ENCODE data around the gene ZSWIM5.
"Not testable (repeated sequence)": the region's sequence is repeated elsewhere in the genome, so short reads cannot be mapped to it uniquely, and the experiment has no call there.

The ZSWIM5 gene

GRCh38 chr1:45205910-45206721 is at the start of gene ZSWIM5:
Gene ZSWIM5 (minus strand): TSS chr1:45206605. CDS start chr1:45206350, 255 bp downstream.
- no peak for DNase-seq (ENCODE audit: low read depth)

DNA sequence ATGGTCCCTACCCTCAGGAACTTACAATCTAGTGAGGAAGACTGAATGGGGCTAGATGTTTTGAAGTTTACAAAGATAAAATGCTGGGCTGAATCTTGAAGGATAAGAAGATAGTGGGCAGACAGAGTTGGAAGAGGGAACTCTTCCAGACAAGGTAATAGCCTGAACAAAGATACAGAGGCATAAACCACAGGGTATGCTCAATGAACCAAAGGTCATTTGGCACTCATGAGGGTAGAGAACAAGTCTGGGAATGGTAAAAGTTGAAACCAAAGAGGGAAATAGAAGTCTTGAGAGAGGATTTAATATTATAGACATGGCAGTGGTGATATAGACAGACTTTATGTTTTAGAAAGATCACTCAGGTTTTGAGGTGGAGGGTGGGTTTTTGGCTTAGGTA is 48.1 kb upstream of the ZSWIM5 start:
- no peak for DNase-seq (ENCODE audit: low read depth)

GRCh38 chr1:45250544-45250943 is 44.1 kb upstream of the ZSWIM5 start:
- no peak for DNase-seq (ENCODE audit: low read depth)

DNA sequence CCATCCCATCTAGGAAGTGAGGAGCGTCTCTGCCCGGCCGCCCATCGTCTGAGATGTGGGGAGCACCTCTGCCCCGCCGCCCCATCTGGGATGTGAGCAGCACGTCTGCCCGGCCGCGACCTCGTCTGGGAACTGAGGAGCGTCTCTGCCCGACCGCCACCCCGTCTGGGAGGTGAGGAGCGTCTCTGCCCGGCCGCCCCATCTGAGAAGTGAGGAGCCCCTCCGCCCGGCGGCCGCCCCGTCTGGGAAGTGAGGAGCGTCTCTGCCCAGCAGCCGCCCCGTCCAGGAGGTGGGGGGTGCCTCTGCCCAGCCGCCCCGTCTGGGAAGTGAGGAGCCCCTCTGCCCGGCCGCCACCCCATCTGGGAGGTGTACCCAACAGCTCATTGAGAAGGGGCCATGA is 41.6 kb upstream of the ZSWIM5 start:
- not testable (repeated sequence) for DNase-seq (ENCODE audit: low read depth)

DNA sequence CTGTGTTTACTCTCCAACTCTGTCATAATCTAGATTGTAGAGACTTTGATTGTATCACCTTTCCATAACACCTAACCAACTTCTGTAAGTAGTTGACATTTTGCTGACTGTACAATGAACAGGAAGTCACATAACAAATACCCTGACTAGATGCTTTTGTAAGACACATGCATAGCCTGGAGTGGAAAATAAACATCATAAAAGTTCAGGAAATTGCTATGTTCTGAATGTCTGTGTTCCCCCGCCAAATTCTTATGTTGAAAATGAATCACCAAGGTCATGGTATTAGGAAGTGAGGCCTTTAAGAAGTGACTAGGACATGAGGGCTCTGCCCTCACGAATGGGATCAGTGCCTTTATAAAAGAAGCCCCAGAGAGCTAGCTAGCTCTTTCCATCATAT is 40.4 kb upstream of the ZSWIM5 start:
- no peak for DNase-seq (ENCODE audit: low read depth)

- not testable (repeated sequence) for DNase-seq (ENCODE audit: low read depth)
Measured at GRCh38 chr1:45246359-45246758, 40.0 kb upstream of the ZSWIM5 start.

DNA sequence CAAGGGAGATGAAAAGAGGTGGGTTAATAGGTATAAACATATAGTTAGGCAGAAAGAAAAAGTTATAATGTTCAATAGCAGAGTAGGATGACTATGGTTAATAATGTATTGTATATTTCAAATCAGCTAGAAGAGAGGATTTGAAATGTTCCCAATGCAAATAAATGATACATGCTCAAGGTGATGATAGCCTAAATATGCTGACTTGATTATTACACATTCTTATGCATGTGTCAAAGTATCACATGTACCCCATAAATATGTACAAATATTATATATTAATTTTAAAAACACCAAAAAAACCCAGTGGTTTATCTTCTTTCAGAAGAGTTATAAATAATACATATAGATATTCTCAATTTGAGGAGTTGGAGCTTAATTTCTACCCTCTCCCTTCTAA is 38.3 kb upstream of the ZSWIM5 start:
- no peak for DNase-seq (ENCODE audit: low read depth)

GRCh38 chr1:45243476-45244343 is 37.3 kb upstream of the ZSWIM5 start:
- no peak for DNase-seq (ENCODE audit: low read depth)

GRCh38 chr1:45238846-45239245 is 32.4 kb upstream of the ZSWIM5 start:
- no peak for DNase-seq (ENCODE audit: low read depth)

DNA sequence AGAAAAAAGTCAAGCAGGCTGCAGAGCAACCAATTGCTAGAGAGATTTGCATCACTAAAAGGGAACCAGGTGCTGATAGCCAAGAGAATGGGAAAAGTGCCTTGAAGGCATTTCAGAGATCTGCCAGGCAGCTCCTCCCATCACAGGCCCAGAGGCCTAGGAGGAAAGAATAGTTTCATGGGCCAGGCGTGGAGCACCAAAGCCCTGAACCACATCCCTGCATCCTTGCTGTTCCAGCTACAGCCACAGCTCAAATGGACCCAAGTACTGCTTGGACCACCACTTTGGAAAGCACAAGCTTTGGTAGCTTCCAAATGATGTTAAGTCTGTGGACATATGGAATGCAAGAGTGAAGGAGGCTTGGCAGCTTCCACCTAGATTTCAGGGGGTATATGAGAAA is 29.7 kb upstream of the ZSWIM5 start:
- no peak for DNase-seq (ENCODE audit: low read depth)

DNA sequence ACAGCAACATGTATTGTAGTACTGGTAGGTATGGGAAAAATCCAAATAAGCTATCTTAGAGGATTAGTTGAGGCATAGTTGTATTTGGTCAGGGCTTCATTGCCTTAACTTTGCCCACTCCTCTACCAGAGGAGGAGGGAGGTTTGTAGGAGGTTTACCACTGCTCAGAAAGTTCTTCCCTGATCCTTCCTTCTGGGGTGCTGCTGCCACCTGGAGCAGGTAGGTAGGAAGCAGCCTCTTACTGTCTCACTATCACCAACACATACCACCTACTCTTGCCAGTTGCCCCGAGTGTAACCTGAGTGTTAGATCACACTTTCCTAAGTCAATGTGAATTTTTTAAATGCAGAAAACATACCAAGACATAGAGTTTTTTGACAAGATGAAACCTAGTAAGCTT is 24.1 kb upstream of the ZSWIM5 start:
- DNase-seq (ENCODE audit: low read depth): no peak

GRCh38 chr1:45225598-45225997 is 19.2 kb upstream of the ZSWIM5 start:
- DNase-seq (ENCODE audit: low read depth): no peak

- DNase-seq (ENCODE audit: low read depth): not testable (repeated sequence)
Measured at GRCh38 chr1:45223710-45224109, 17.3 kb upstream of the ZSWIM5 start.

DNA sequence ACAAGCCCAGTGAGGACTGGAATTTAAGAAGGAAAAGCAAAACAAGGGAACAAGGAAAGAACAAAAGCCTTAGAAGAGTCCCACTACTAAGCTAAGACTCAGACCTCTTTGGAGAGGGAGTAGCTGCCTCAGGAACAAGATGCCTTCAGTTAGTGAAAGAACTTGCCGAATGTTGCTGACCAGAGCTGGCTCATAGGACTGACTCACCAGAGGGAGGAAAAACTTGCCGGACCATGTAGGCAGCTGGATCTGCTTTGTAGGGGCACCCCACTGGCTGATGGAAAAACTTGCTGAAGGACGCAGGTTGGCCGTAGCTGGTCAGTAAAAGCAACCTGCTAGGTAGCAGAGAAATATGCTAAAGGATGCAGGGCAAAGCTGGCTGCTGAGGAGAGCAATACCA is 15.3 kb upstream of the ZSWIM5 start:
- no peak for DNase-seq (ENCODE audit: low read depth)

DNA sequence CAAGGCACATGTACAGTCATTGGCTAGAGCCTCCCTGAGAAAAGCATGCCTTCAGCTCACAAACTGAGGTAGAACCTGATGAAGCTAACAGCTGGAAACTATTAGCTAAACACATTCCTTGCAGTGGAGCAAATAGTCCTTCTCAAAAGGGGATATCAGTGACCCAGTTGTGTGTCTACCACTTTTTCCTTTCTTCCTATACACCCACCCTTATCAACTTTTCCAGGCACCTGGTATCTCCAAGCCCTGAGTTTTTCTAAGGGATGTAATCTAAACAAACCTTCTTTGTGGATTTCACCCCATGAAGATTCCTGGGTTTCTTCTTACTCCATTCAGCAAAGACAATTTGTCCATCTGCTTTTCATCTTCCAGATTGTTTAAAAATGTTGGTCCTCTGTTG is 10.5 kb upstream of the ZSWIM5 start:
- DNase-seq (ENCODE audit: low read depth): no peak

DNA sequence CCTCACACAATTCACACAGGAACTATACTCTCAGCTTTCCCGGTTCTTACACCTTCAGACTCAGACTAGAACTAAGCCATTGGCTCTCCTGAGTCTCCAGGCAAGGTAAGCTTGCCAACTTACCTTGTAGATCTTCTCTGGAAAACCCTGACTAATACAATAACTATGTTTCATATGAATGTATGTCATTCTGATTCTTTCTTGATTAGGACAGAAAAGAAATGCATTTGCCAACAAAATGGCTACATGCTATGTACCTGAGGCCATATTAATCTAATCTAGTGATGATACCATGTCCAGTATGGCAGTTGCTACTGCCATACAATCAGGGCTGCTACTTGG is 9.8 kb upstream of the ZSWIM5 start:
- no peak for DNase-seq (ENCODE audit: low read depth)

GRCh38 chr1:45215485-45216199 is 9.2 kb upstream of the ZSWIM5 start:
- no peak for DNase-seq (ENCODE audit: low read depth)

DNA sequence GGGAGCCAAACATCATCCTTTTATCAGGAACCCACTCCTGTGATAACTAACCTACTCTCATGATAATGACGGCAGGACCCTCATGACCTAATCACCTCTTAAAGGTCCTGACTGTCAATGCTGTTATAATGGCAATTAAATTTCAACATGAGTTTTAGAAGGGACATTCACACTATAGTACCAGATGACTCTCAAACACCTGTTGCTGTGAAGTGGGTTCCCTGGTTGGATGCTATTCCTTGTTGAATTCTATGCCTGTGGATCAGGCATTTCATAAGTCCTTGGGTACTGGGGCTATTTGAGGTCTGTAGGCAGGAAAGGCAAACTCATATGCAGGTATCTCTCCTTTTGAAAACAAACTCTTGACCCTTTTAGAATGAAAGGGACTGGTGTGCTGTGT is 7.5 kb upstream of the ZSWIM5 start:
- no peak for DNase-seq (ENCODE audit: low read depth)

- no peak for DNase-seq (ENCODE audit: low read depth)
Measured at GRCh38 chr1:45211076-45211475, 4.7 kb upstream of the ZSWIM5 start.

DNA sequence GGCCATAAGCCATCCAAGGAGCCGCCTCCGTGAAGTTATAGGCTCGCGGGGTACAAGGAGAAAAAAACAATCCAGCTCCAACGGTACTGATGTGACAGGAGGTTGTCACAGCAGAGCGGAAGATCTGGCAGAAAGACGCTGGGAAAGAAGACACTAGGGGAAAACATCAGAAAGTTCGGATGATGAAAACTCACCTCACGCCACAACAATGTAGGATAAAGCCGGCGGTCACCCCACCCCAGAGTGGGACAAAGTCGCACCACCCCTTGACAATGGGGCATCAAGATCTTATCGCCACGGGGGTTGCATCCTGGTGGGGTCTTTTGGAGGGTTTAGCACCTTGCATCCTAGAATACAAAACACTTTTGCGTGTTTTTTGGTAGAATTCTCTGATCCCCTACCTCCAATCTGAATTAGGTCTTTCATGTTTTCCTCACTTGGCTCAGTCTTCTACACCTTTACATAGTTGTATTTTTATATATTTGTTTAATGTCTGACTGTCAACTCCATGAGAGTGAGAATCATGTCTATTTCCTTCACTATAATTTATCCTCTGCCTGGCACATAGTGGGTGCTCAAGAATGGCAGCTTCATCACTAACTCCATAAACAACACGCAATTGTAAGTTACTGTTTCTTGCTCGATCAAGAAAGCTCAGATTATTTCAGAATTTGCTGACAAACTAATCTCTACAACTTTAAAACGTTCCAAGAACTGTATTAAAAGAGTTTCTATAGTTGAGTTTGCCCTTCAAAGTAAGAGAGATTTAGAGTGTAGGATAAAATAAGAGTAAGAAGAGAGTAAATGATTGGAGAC is 611 bp upstream of the ZSWIM5 start:
- no peak for DNase-seq (ENCODE audit: low read depth)

DNA sequence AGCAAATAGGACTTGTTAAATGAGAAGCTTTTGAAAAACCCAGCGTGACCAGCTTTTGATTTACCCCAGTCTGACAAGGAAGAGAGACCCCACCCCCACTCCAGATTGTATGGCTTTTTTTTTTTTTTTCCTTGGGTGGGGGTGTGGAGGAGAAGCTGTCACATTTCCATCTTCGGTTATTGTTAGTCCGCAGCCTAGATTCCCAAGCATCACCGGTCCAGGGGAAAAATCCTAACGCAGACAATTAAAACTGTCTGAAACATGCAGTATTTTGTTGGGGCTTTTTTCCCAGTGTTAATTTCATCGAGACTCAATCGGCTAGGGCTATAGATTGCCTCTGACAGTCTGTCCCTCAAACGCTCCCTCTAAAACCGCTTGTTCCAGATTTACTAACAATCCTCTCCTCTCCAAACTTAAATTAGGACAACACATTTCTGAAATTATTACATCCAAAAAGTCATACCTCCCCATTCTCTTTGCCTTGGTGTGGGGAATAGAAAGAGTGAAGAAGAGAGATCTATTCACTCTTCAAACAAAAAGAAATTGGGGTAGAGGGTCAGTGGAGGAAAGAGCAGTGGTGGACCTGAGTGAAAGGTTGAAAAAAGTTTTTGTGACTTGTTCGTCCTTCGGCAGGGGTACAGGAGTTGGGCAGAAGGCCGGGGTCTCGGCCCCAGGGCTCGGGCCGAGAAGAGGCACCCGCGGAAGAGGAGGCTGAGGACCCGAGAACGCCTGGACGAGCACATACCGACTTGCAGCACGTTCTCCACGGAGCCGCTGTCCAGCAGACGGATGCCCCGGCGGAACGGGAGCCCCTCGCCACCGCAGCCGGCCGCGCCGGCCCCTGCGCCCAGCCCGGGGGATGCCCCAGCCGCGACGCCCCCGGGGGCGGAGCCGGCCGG is 1.1 kb downstream of the ZSWIM5 start:
- DNase-seq (ENCODE audit: low read depth): no peak

Measured in CMK (cell line).